Activated B cell treated with CpG ODN at 0.5 μM for 24 hours (primary cell): ENCODE measurements around the gene CRTAC1. TPM values are rescaled to one million over a fixed set of nuclear protein-coding genes. Genes with fewer than 3 reads are reported as not detected.
A peak's percentile ranks its signal among the peaks of the same experiment; 100 is the strongest.

Experiments used
- ATAC-seq: fragments of 200-7000 bp; cut with Tn5 transposase; one replicate; pipeline ENCODE4 v1.10.0; 2021; ENCODE audit warnings: low read depth, mild to moderate bottlenecking, moderate library complexity
- CTCF ChIA-PET: fragments of 350-600 bp; sonication (Branson Sonifier 250); formaldehyde crosslinking; loops from one replicate; lab custom pipeline; 2021; ENCODE audit warnings: antibody characterized with exemption; lab: Charles Lee
- POLR2A ChIA-PET: fragments of 350-600 bp; sonication (Branson Sonifier 250); formaldehyde crosslinking; loops from one replicate; lab custom pipeline; 2021; ENCODE audit warnings: antibody characterized with exemption; lab: Charles Lee
- DNase-seq: peaks from one replicate; pipeline ENCODE4 v3.0.0; 2022
- H3K27ac Mint-ChIP-seq: one replicate; pipeline ENCODE4 v1.8.0; 2020; ENCODE audit warnings: mixed read lengths
- H3K27me3 Mint-ChIP-seq: one replicate; pipeline ENCODE4 v1.8.0; 2021; ENCODE audit warnings: mixed read lengths
- H3K36me3 Mint-ChIP-seq: one replicate; pipeline ENCODE4 v1.8.0; 2021; ENCODE audit warnings: low read depth, mixed read lengths
- H3K4me1 Mint-ChIP-seq: one replicate; pipeline ENCODE4 v1.8.0; 2021; ENCODE audit warnings: mixed read lengths
- H3K4me3 Mint-ChIP-seq: one replicate; pipeline ENCODE4 v1.8.0; 2020; ENCODE audit warnings: mild to moderate bottlenecking, mixed read lengths
- H3K9me3 Mint-ChIP-seq: one replicate; pipeline ENCODE4 v1.8.0; 2020; ENCODE audit warnings: mixed read lengths
- CTCF ChIP-seq: fragments of 200-600 bp; IDR thresholded peaks from one replicate; pipeline ENCODE4 v1.8.0; 2022; ENCODE audit warnings: antibody characterized with exemption, mild to moderate bottlenecking
- intact Hi-C: fragments of 100-400 bp; cut with micrococcal nuclease; formaldehyde crosslinking; loops from one replicate; pipeline ENCODE4 v1.15.1; 2024
- total RNA-seq: library from RNA; stranded (reverse); gene quantifications from 2 replicates; pipeline ENCODE4 v1.2.3, GENCODE V29; 2022

Gene CRTAC1
- total RNA-seq, 1 donor from 2014 or later = not detected

DNA sequence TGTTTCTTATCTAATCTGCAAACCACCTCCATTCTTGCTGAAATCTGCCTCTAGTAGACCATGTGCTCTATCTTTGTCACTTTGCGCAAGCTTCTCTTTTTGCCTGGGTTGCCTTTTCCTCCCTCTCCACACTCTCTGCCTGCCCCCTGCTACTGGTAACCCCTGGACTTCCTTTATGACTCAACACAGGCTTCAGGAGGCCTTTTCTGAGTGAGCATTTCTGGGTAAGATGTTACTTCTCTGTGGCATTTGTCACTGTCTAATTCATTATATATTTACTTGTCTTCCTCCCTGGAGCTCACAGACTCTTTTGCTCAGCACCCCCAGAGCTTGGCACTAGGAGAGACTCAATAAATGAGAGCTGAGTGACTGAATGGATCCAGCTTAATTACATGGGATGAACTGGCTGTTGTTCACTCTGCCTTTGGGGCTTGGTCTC is 172.4 kb downstream of the CRTAC1 start:
- POLR2A ChIA-PET = no interaction called here
- intact Hi-C loops = no loop called here
- ATAC-seq (no peak), DNase-seq (no peak)
- Mint-ChIP-seq H3K4me3 (no peak overlapping the region), H3K27me3 (peaks cover 17% of the 10 kb centered on the region), H3K4me1 (no peaks in the 10 kb centered on the region), H3K36me3 (no peaks in the 10 kb centered on the region), H3K9me3 (peaks cover 3% of the 10 kb centered on the region), H3K27ac (no peak overlapping the region)
- TF ChIP-seq CTCF = no peak
- CTCF ChIA-PET = no interaction called here

- Mint-ChIP-seq H3K27me3 (peaks cover 33% of the 10 kb centered on the region), H3K4me1 (peaks cover 5% of the 10 kb centered on the region), H3K4me3 (no peak overlapping the region), H3K9me3 (peaks cover 3% of the 10 kb centered on the region), H3K27ac (no peak overlapping the region), H3K36me3 (no peaks in the 10 kb centered on the region)
- ChIA-PET CTCF (no interaction called here), POLR2A (no interaction called here)
- no peak for DNase-seq
- intact Hi-C loops = no loop called here
- ATAC-seq = no peak
- TF ChIP-seq CTCF = no peak
Measured at GRCh38 chr10:97854743-97855142, 175.7 kb downstream of the CRTAC1 start.

GRCh38 chr10:97852840-97853405 is 177.5 kb downstream of the CRTAC1 start:
- Mint-ChIP-seq H3K9me3 (peaks cover 3% of the 10 kb centered on the region), H3K36me3 (no peaks in the 10 kb centered on the region), H3K4me3 (no peak overlapping the region), H3K4me1 (peaks cover 10% of the 10 kb centered on the region), H3K27me3 (peaks cover 40% of the 10 kb centered on the region), H3K27ac (no peak overlapping the region)
- ATAC-seq = no peak
- CTCF ChIA-PET = no interaction called here
- intact Hi-C loops = no loop called here
- TF ChIP-seq CTCF = no peak
- POLR2A ChIA-PET = no interaction called here
- no peak for DNase-seq

DNA sequence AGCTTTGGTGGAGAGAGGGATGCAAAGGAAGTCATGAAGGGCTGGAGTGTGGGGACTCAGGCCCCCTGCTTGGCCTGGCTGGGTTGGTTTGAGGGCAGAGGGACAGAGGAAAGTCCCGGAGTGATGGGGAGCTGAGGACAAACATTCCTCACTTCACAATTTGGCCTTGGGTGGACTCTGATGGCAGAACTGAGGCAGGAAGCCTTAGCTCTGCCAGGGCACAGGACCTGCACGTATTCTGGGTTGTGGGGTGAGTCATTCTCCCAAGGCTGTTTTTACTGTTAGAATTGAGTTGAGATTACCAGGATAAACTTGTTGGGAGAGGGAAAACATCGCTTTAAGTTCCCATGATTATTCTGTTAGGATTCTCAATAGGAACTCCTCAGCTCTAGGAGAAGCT is 178.1 kb downstream of the CRTAC1 start:
- Mint-ChIP-seq H3K36me3 (no peaks in the 10 kb centered on the region), H3K9me3 (peaks cover 3% of the 10 kb centered on the region), H3K4me1 (peaks cover 10% of the 10 kb centered on the region), H3K27me3 (peaks cover 42% of the 10 kb centered on the region), H3K27ac (no peak overlapping the region), H3K4me3 (no peak overlapping the region)
- DNase-seq (no peak), ATAC-seq (no peak)
- intact Hi-C loops = no loop called here
- no peak for TF ChIP-seq CTCF
- ChIA-PET POLR2A (no interaction called here), CTCF (no interaction called here)

DNA sequence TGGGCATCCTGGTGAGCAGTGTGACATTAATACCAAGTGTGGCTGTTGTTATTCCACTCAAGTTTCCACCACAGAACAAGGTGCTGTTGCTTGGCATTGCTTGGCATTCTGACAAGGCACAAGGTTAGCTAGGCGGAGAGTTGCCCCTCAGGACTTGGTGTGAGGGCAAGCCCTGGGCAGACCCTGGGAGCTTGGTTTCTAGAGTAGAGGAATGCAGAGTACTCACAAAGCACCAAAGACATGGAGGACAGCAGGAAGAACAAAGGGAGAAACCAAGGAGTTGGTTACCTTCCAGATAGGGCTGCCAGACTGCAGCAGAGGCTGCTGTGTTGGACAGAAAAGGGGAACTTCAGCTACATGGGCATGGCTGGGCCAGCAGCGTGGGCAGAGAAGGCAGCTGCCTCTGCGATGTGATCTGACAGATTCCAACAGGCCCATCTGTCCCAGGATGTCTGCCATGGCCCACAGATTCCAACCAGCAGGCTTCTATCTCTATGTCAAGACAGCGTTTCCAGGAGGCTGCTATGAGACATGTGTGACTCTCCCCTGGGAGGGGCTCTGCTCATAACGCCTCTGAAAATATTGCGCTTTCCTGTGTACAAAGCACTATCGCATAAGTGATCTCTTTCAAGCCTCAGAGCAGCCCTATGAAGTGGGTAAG is 178.9 kb downstream of the CRTAC1 start:
- ChIA-PET POLR2A (interaction anchor here (0.6 kb wide), 1 partner anchor 336 kb away, joined by 3 read pairs; no protein-coding TSS in a partner anchor), CTCF (no interaction called here)
- peaks cover 40% of the 10 kb centered on the region for H3K27me3 Mint-ChIP-seq
- peaks cover 10% of the 10 kb centered on the region for H3K4me1 Mint-ChIP-seq
- peak overlapping the region; percentile 19 for H3K4me3 Mint-ChIP-seq
- peaks cover 3% of the 10 kb centered on the region for H3K9me3 Mint-ChIP-seq
- ATAC-seq = no peak
- H3K36me3 Mint-ChIP-seq = no peaks in the 10 kb centered on the region
- no peak overlapping the region for H3K27ac Mint-ChIP-seq
- TF ChIP-seq CTCF = no peak
- no peak for DNase-seq
- intact Hi-C loops = no loop called here
